Fibroblast of skin of back (primary cell): ENCODE data around the gene AEN.

Source experiments
- DNase-seq: peaks from one replicate; pipeline ENCODE4 v3.0.0-alpha.2; 2013

The AEN gene

DNA sequence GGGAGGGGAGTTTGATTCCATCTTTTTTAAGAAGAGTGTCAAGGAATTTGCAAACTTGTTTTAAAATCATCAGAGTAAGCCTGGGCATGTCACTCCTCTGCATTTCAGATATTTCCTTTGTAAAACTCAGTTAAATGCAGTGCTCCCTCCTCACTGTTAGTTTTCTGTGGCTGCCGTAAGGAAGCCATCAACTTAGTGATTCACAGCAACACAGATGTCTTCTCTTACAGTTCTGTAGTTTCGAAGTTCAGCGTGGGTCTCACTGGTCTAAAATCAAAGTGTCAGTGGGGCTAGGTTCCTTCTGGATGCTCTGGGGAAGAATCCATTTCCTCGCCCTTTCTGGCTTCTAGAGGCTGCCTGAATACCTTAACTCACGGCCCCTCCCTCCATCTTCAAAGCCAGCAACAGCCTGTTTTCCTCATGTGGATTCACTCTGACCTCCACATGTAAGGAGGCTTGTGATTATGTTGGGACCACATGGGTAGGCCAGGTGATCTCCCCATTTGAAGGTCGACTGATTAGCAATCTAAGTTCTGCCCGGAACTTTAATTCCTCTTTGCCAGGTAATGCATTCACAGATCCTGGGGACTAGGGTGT lies 30.1 kb downstream of the AEN start:
- DNase-seq: no peak

GRCh38 chr15:88651971-88652370 lies 30.8 kb downstream of the AEN start:
- DNase-seq: no peak

- DNase-seq: no peak
Measured at GRCh38 chr15:88652456-88653199, 31.5 kb downstream of the AEN start.

- DNase-seq: no peak
Measured at GRCh38 chr15:88653200-88654064, 32.3 kb downstream of the AEN start.

GRCh38 chr15:88654430-88655102 lies 33.4 kb downstream of the AEN start:
- DNase-seq: no peak

DNA sequence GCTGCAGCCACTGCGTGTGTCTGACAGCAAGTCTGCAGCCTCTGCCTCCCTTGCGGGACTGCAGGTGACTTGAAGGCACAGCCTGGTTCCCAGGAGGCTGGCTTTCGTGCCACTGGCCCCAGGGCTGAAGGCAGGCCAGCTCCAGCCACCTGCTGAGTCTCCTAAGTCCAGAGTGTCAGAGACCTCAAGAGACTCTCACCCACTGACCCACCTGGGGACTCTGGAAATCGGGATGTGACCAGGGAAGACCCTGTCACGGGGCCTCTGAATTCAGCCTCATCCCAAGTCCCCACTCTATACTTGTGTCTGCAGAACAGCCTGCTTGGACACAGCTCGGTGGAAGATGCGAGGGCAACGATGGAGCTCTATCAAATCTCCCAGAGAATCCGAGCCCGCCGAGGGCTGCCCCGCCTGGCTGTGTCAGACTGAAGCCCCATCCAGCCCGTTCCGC lies 34.0 kb downstream of the AEN start:
- DNase-seq: no peak

DNA sequence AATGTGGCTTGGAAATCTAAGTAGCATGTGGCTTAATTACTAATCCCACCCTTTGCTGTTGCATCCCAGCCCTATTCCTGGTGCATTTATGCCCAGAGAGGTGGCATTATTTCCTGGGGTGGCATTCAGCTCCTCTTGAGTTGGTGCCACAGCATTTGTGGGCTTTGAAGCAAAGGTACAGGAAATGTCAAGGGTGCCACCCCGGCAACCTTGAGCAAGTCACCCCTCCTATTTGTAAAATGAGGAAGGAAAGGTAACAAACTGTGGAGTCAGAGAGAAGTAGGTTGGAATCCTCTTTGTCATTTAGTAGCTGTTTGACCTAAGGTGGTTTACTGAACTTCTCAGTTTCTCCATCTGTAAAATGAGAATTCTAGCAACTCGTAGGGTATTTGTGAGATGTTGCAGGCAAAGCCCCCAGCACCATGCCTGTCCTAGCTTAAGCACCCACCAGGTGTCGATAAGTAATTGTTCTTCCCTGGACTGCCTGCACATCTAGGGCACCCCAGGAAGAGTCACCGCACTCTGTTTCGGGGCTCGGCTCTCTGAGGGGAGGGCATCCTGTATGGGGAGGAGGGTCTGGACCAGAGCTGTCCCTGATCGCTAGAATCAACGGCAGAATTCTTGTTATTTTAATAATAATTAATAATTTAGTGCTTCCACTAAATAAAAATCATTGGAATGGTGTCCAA lies 34.8 kb downstream of the AEN start:
- DNase-seq: no peak

GRCh38 chr15:88656760-88657221 lies 35.7 kb downstream of the AEN start:
- DNase-seq: no peak

DNA sequence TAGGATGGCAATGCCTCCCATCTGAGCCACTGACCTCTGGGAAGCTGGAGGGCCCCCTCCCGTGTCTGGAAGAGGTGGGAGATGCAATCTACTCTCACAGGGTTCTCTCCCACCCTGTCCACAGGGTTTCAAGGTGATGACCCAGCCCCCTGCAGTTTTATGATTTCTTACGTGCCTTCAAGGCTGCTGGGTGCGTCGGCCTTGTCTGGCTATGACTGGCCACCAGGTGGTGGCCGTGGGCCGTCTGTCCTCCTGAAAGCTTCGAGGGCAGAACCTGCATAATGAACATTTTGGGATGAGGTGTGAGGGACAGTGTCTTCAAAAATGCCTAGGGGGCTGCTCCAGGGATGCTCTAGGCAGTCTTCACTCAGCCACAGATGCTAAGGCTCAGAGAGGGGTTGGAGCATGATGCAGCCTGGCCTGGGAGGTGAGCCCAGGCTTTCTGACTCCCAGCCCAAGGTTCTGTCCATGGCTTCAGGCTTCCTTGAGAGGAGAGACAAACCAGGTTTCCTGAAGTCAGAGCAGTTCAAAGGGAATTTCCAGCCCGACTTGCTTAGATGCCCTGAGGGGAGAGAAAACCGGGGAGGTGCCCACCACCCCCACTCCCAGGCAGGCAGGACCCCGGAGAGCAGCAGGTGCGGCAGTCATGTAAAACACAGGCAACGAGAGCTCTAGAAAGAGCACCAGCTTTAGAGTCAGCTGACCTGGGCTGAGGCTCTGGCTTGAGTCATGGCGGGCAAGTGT lies 36.4 kb downstream of the AEN start:
- DNase-seq: peak; percentile 71

DNA sequence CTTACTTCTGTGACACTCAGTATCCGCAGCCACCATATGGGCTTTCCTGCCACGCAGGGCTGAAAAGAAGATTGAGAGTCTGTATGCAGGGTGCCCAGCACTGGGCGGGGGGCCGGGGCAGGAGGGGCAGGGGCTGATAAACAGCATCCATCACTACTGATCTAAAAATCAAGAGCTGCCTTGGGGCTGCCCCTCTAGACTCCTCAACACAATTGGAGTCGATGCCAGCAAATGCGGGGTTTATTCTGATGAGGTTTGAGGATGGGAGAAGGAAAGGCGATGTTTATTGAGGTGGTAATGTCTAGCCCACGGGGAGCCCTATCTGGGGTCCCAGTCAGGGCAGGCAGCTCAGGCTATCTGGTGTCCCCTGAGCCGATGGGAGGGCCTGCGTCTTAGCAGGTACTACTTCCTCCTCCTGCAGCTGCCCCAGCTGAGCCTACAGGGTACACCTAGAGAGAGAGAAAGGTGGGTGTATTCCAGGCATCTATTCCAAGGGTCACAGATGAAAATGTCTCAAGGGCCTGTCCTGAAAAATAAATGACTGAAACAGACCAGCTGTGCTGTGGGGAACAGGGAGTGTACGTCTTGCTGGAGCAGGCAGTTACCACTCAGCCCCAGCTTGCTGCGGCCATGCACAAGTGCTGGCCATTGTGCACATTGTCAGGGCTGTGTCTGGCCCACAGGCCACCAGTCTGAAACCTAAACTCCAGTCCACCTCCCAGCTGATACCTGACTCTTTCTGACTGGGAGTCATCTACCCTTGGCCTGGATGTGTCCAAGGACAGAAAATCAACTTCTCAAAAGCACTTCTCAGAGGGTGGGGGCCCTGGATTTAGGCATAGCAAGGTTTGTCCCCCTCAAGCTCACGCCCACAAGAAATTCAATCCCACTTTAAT lies 37.2 kb downstream of the AEN start:
- no peak for DNase-seq

DNA sequence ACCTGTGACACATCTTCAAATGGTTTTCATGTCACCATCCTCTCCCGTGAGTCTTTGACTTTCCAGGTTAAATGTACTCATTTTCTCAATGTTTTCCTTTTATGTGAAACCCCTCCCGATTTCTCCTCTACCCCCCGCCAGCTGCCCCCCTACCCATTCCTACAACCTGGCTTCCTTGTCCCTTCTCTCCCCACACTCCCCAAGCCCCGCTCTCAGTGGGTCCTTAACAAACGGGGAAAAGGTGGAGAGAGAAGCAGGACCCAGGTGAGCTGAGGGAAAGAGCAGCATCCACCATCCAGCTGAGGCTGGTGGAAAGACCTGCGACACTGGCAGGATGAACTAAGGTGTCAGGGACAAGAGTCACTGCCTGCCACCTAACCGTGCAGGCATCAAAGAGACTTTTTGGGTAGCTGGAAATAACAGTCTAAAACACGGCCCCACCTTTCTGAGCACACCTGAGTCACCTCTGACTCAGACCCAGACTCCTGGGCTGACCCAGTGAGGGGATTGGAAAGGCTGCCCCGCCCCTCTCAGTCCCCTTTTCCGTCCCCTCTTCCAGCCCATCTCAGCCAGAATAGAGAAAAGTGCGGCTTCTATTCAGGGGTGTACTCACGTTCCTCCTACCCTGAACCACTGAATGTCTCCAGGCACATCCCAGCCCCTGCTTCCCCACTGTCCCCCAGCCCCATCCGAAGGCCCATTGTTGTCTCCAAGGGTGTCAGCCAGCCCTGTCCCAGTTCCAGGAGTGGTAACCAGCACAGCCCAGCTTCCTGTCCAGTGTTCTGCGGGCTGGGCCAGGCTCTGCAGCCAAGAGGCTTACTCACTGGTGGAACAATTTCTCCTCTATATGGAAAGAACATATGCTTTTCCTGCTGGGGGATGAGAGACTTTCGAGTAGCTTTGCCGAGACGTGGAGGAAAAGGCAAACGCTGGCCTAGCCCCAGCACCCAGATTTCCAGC lies 38.1 kb downstream of the AEN start:
- peak; percentile 93 for DNase-seq

- DNase-seq: peak; percentile 87
Measured at GRCh38 chr15:88661041-88661700, 40.0 kb downstream of the AEN start.

DNA sequence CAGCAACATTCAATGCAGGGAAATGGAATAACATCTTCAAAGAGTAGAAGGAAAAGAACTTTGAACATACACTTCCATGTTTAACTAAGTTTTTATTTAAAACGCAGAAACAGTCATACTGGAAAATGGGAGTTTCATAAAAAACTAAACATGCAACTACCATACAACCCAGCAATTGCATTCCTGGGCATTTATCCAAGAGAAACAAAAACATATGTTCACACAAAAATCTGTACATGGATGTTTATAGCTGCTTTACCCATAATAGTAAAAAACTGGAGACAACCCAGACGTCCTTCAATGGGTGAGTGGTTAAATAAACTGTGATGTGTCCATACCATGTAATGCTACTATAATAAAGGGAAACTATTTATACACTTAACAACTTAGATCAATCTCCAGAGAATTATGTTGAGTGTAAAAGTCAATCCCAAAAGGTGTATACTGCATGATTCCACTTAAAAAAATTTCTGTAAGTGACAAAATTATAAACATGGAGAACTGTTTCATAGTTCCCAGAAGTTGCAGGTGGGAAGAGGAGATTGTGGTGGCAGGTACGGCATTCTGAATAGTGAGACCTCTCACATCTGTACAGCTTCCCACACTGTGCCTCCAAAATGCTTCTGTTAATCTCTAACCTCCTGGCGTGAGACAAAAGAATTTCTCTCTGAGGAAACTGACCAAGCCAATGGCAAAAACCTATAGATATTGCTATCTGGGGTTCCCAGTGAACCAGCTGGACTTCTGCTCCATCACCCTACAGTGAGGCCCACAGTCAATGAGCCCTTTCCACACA lies 40.8 kb downstream of the AEN start:
- DNase-seq: peak; percentile 91

GRCh38 chr15:88663141-88663621 lies 42.0 kb downstream of the AEN start:
- DNase-seq: peak; percentile 51

DNA sequence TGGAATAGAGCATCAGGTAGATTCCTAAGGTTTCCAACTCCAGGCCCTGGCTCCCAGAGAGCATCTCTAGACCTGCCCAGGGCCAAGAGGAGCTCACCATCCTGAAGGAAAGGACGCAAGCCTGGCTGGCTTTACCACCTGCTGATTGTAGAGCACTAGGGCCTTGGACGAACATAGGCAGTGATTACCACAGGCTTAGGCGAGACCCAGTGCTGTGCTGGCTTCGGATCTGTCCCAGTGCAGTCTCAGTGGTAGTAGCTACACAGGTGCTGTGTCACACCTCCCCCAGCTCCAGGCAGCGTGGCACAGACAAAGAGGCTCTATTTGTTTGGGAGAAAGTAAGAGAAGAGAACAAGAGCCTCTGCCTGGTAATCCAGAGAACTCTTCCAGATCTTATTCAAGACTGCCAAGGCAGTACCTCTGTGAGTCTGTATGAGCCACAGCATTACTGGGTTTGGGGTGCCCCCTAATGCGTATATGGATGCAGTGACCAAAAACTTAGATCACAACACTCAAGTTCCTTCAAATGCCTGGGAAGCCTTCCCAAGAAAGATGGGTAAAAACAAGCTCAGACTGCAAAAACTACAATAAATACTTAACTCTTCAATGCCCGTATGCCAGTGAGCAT lies 43.1 kb downstream of the AEN start:
- no peak for DNase-seq

DNA sequence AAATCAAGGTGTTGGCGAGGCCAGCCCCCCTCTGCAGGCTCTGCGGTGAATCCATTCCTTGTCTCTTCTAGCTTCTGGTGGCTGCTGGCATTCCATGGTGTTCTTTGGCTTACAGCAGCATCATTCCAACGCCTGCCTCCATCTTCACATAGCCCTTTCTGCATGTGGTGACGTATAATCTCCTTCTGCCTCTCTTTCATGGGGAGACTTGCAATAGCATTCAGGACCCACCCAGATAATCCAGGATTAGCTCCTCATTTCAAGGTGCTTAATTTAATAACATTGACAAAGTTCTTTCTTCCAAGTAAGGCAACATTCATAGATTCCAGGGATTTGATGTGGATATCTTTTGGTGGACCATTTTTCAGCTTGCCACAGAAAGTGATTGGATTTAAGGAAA lies 53.5 kb downstream of the AEN start:
- no peak for DNase-seq

DNA sequence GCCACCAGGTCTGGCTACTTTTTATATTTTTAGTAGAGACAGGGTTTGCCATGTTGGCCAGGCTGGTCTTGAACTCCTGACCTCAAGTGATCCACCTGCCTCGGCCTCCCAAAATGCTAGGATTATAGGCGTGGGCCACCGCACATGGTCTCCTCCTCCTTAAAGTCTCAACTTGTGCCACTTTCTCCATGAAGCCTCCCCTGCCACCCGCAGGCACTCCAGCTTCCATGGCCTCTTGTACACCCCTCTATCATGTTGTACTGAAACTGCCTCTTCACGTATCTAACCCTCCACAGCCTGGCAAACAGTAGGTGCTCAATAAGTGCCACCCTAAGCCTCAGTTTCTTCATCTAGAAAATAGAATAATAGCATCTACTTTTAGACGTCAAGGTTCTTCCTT lies 57.6 kb downstream of the AEN start:
- DNase-seq: no peak
